GM18861 (cell line): ENCODE results near the gene HIPK2.

Experiments used
- ATAC-seq: cut with Tn5 transposase; IDR thresholded peaks from one replicate; pipeline ENCODE4 v1.9.1; 2021; ENCODE audit not compliant: unreplicated experiment

Gene HIPK2

GRCh38 chr7:139597028-139597427 lies 180.8 kb downstream of the HIPK2 start:
- ATAC-seq: no peak

GRCh38 chr7:139596626-139597025 lies 181.2 kb downstream of the HIPK2 start:
- no peak for ATAC-seq

- no peak for ATAC-seq
Measured at GRCh38 chr7:139595806-139596205, 182.0 kb downstream of the HIPK2 start.

GRCh38 chr7:139594911-139595476 lies 182.8 kb downstream of the HIPK2 start:
- no peak for ATAC-seq

GRCh38 chr7:139594090-139594489 lies 183.7 kb downstream of the HIPK2 start:
- no peak for ATAC-seq

GRCh38 chr7:139592801-139593461 lies 184.9 kb downstream of the HIPK2 start:
- ATAC-seq: no peak

- no peak for ATAC-seq
Measured at GRCh38 chr7:139591550-139592195, 186.1 kb downstream of the HIPK2 start.

- no peak for ATAC-seq
Measured at GRCh38 chr7:139589474-139589873, 188.3 kb downstream of the HIPK2 start.

GRCh38 chr7:139588632-139589031 lies 189.2 kb downstream of the HIPK2 start:
- ATAC-seq: no peak

GRCh38 chr7:139587535-139587934 lies 190.3 kb downstream of the HIPK2 start:
- ATAC-seq: no peak

GRCh38 chr7:139586286-139586685 lies 191.5 kb downstream of the HIPK2 start:
- ATAC-seq: no peak

- no peak for ATAC-seq
Measured at GRCh38 chr7:139585042-139585441, 192.8 kb downstream of the HIPK2 start.

- no peak for ATAC-seq
Measured at GRCh38 chr7:139583826-139584553, 193.8 kb downstream of the HIPK2 start.

- no peak for ATAC-seq
Measured at GRCh38 chr7:139582671-139583155, 195.1 kb downstream of the HIPK2 start.

- ATAC-seq: no peak
Measured at GRCh38 chr7:139582130-139582650, 195.6 kb downstream of the HIPK2 start.

- no peak for ATAC-seq
Measured at GRCh38 chr7:139580435-139580834, 197.4 kb downstream of the HIPK2 start.

GRCh38 chr7:139576179-139576973 lies 201.4 kb downstream of the HIPK2 start:
- ATAC-seq: no peak

- no peak for ATAC-seq
Measured at GRCh38 chr7:139575338-139575680, 202.5 kb downstream of the HIPK2 start.

- ATAC-seq: no peak
Measured at GRCh38 chr7:139574618-139575337, 203.0 kb downstream of the HIPK2 start.

- ATAC-seq: no peak
Measured at GRCh38 chr7:139573871-139574270, 203.9 kb downstream of the HIPK2 start.
